HS-5 (cell line): ENCODE results near the gene B4GALT5.
"Not testable (repeated sequence)": the region's sequence is repeated elsewhere in the genome, so short reads cannot be mapped to it uniquely, and the experiment has no call there.

ENCODE experiments used
- DNase-seq: peaks from one replicate; pipeline ENCODE4 v3.0.0-alpha.2; 2012; ENCODE audit warnings: low read depth

Gene B4GALT5

GRCh38 chr20:49713753-49714712, at the start of gene B4GALT5:
Gene B4GALT5 (minus strand): TSS chr20:49713878. CDS start chr20:49713690, 188 bp downstream.
- no peak for DNase-seq

GRCh38 chr20:49762940-49763766, 49.5 kb upstream of the B4GALT5 start:
- no peak for DNase-seq

GRCh38 chr20:49761888-49762287, 48.2 kb upstream of the B4GALT5 start:
- DNase-seq, result not testable (repeated sequence)

- DNase-seq, result no peak
These were observed 45.7 kb upstream of the B4GALT5 start for GRCh38 chr20:49759266-49759950.

GRCh38 chr20:49758781-49759180, 45.1 kb upstream of the B4GALT5 start:
- no peak for DNase-seq

GRCh38 chr20:49757597-49757996, 43.9 kb upstream of the B4GALT5 start:
- no peak for DNase-seq

GRCh38 chr20:49756241-49756640, 42.6 kb upstream of the B4GALT5 start:
- DNase-seq, result no peak

GRCh38 chr20:49754596-49754995, 40.9 kb upstream of the B4GALT5 start:
- no peak for DNase-seq

GRCh38 chr20:49753133-49753532, 39.5 kb upstream of the B4GALT5 start:
- no peak for DNase-seq

GRCh38 chr20:49752201-49752903, 38.7 kb upstream of the B4GALT5 start:
- DNase-seq, result no peak

- DNase-seq, result no peak
These were observed 37.7 kb upstream of the B4GALT5 start for GRCh38 chr20:49751397-49751736.

- DNase-seq, result no peak
These were observed 37.1 kb upstream of the B4GALT5 start for GRCh38 chr20:49750611-49751396.

- DNase-seq, result no peak
These were observed 35.9 kb upstream of the B4GALT5 start for GRCh38 chr20:49749625-49750024.

- no peak for DNase-seq
These were observed 34.8 kb upstream of the B4GALT5 start for GRCh38 chr20:49748525-49748838.

- DNase-seq, result no peak
These were observed 34.2 kb upstream of the B4GALT5 start for GRCh38 chr20:49747707-49748524.

GRCh38 chr20:49742948-49743347, 29.3 kb upstream of the B4GALT5 start:
- no peak for DNase-seq

- DNase-seq, result no peak
These were observed 28.3 kb upstream of the B4GALT5 start for GRCh38 chr20:49741977-49742376.

- DNase-seq, result no peak
These were observed 27.1 kb upstream of the B4GALT5 start for GRCh38 chr20:49740807-49741206.

- DNase-seq, result no peak
These were observed 25.4 kb upstream of the B4GALT5 start for GRCh38 chr20:49739042-49739441.

- no peak for DNase-seq
These were observed 23.6 kb upstream of the B4GALT5 start for GRCh38 chr20:49737260-49737659.
